Liver (tissue), 9 donors: Measurements from ENCODE around the gene USP46. TPM values are rescaled to one million over a fixed set of nuclear protein-coding genes. Genes with fewer than 3 reads are reported as not detected.

ENCODE experiments used
- DNase-seq: peaks from one replicate; pipeline ENCODE4 v3.0.0-alpha.2; 2017; ENCODE audit warnings: low spot score
- H3K27ac ChIP-seq, 2 donors: one replicate each; pipeline ENCODE4 v1.7.0; 2013; ENCODE audit warnings: inconsistent platforms in 2 of 2, low read length in 2 of 2, control low read depth in 1 of 2, low read depth in 1 of 2, mild to moderate bottlenecking in 1 of 2
- H3K27me3 ChIP-seq, 4 donors: one replicate each; pipeline versions ENCODE4 v1.6.1 to v1.7.0; 2013; ENCODE audit warnings: low read length in 3 of 4, inconsistent platforms in 1 of 4, mild to moderate bottlenecking in 1 of 4, moderate library complexity in 1 of 4; ENCODE audit not compliant: control insufficient read depth in 4 of 4, insufficient read depth in 4 of 4
- H3K36me3 ChIP-seq, 4 donors: one replicate each; pipeline versions ENCODE4 v1.6.1 to v1.7.0; 2013; ENCODE audit warnings: low read length in 3 of 4, mild to moderate bottlenecking in 3 of 4, low read depth in 1 of 4, moderate library complexity in 1 of 4; ENCODE audit not compliant: control insufficient read depth in 4 of 4, insufficient read depth in 3 of 4
- H3K4me1 ChIP-seq, 4 donors: one replicate each; pipeline versions ENCODE4 v1.6.1 to v1.7.0; 2013; ENCODE audit warnings: low read length in 3 of 4, mild to moderate bottlenecking in 3 of 4, moderate library complexity in 1 of 4; ENCODE audit not compliant: control insufficient read depth in 4 of 4, insufficient read depth in 4 of 4
- H3K4me3 ChIP-seq, 3 donors: one replicate each; pipeline versions ENCODE4 v1.6.1 to v1.7.0; 2013; ENCODE audit warnings: low read length in 3 of 3, control low read depth in 1 of 3, low read depth in 1 of 3, mild to moderate bottlenecking in 1 of 3
- H3K9ac ChIP-seq, 2 donors: one replicate each; pipeline ENCODE4 v1.7.0; 2013; ENCODE audit warnings: low read length in 2 of 2, mild to moderate bottlenecking in 2 of 2, moderate library complexity in 2 of 2, control low read depth in 1 of 2, low read depth in 1 of 2
- H3K9me3 ChIP-seq, 4 donors: one replicate each; pipeline versions ENCODE4 v1.6.1 to v1.7.0; 2013; ENCODE audit warnings: low read length in 3 of 4; ENCODE audit not compliant: control insufficient read depth in 4 of 4
- EGR1 ChIP-seq, 2 donors: IDR thresholded peaks; 2 replicates each; pipeline ENCODE4 v1.6.1; 2016 to 2018; ENCODE audit warnings: antibody characterized with exemption in 2 of 2, low read depth in 2 of 2
- FOXA1 ChIP-seq: IDR thresholded peaks from 2 replicates; pipeline ENCODE4 v1.6.1; 2016; ENCODE audit warnings: antibody characterized with exemption
- FOXA2 ChIP-seq: IDR thresholded peaks from 2 replicates; pipeline ENCODE4 v1.6.1; 2016; ENCODE audit warnings: antibody characterized with exemption
- GABPA ChIP-seq, 2 donors: IDR thresholded peaks in 1 of 2; conservative IDR thresholded peaks in 1 of 2; 2 replicates each; pipeline ENCODE4 v1.6.1; 2016; ENCODE audit warnings: antibody characterized with exemption in 2 of 2, mild to moderate bottlenecking in 1 of 2, moderate library complexity in 1 of 2
- HNF4A ChIP-seq, 2 donors: conservative IDR thresholded peaks; 2 replicates each; pipeline ENCODE4 v1.6.1; 2016; ENCODE audit warnings: antibody characterized with exemption in 2 of 2, mild to moderate bottlenecking in 2 of 2
- HNF4G ChIP-seq: IDR thresholded peaks from 2 replicates; pipeline ENCODE4 v1.6.1; 2016; ENCODE audit warnings: antibody characterized with exemption
- JUND ChIP-seq, 2 donors: IDR thresholded peaks; 2 replicates each; pipeline ENCODE4 v1.6.1; 2016; ENCODE audit warnings: antibody characterized with exemption in 2 of 2
- NR2F2 ChIP-seq: IDR thresholded peaks from 2 replicates; pipeline ENCODE4 v1.6.1; 2016; ENCODE audit warnings: antibody characterized with exemption
- RAD21 ChIP-seq, 2 donors: IDR thresholded peaks; 2 replicates each; pipeline ENCODE4 v1.6.1; 2016; ENCODE audit warnings: antibody characterized with exemption in 2 of 2, mild to moderate bottlenecking in 2 of 2
- RXRA ChIP-seq, 2 donors: IDR thresholded peaks; 2 replicates each; pipeline ENCODE4 v1.6.1; 2017 to 2018; ENCODE audit warnings: antibody characterized with exemption in 2 of 2, mild to moderate bottlenecking in 1 of 2
- SP1 ChIP-seq: IDR thresholded peaks from 2 replicates; pipeline ENCODE4 v1.6.1; 2018; ENCODE audit warnings: antibody characterized with exemption, mild to moderate bottlenecking
- TAF1 ChIP-seq: conservative IDR thresholded peaks from 2 replicates; pipeline ENCODE4 v1.6.1; 2016; ENCODE audit warnings: antibody characterized with exemption, mild to moderate bottlenecking
- YY1 ChIP-seq: IDR thresholded peaks from 2 replicates; pipeline ENCODE4 v1.6.1; 2016; ENCODE audit warnings: antibody characterized with exemption, mild to moderate bottlenecking
- WGBS: extraction: QIAGEN DNeasy Blood & Tissue Kit; methylation state at CpG from one replicate; pipeline ENCODE4 v1.1.7; 2013; 5-methylcytosine and 5-hydroxymethylcytosine counted together
- polyA plus RNA-seq, 2 donors: library from polyadenylated mRNA; stranded (reverse) in 1 of 2; unstranded in 1 of 2; fragments of 200-250 nt in 1 of 2; fragments of >200 nt in 1 of 2; fragmentation: Nextera tagmentation in 1 of 2; extraction: Ambion mirVana in 1 of 2; gene quantifications; one replicate each; pipeline versions ENCODE4 v1.2.1 to v1.2.3, GENCODE V29; 2013 to 2015
- total RNA-seq, 2 donors: library from RNA; depleted of rRNA; stranded (reverse); fragments of >200 nt; gene quantifications; one replicate each; pipeline ENCODE4 v1.2.3, GENCODE V29; 2014
- TF ChIP-seq, protein P1 (sequence below): IDR thresholded peaks from 2 replicates; pipeline ENCODE4 v1.6.1; 2016; ENCODE audit warnings: antibody characterized with exemption
- TF ChIP-seq, protein P2 (sequence below): IDR thresholded peaks from 2 replicates; pipeline ENCODE4 v1.6.1; 2016; ENCODE audit warnings: antibody characterized with exemption
- TF ChIP-seq, protein P3 (sequence below): IDR thresholded peaks from 2 replicates; pipeline ENCODE4 v1.6.1; 2016; ENCODE audit warnings: antibody characterized with exemption, mild to moderate bottlenecking
- TF ChIP-seq, protein P4 (sequence below): IDR thresholded peaks from 2 replicates; pipeline ENCODE4 v1.6.1; 2016; ENCODE audit warnings: antibody characterized with exemption
- TF ChIP-seq, protein P5 (sequence below): fragments of 150-350 bp; IDR thresholded peaks from 2 replicates; pipeline ENCODE4 v1.5.1; 2017; ENCODE audit warnings: improper control_type of control experiment, low read depth, low read length; ENCODE audit not compliant: missing input control
- donor health status: healthy.
- donor health status: healthy.
- donor health status: healthy.
- donor health status: healthy.
- donor health status: healthy.

Gene USP46
- total and polyA plus RNA-seq, 4 donors: 2.3 to 5.5 (median 3.9) TPM

DNA sequence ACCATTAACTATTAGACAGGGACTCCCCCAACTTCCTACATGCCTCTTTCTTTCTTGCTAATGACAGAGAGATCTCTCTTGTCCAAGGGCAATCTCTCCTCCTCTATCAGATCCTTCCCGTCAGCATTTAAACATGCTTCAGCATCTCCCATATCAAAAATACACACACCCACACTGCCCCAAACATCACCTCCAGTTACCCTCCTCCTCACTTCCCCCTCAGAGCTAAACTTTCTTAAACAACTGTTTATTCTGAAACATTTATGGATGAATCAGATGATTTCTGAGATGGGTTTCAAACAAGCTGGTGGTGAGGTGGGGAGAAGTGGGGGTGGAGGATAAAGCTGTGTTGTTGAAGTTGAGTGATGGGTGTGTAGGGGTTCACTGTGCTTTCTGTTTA, 23.5 kb downstream of the USP46 start:
- no peaks in the 10 kb centered on the region for H3K27me3 ChIP-seq
- H3K9ac ChIP-seq: no peak overlapping the region
- no peaks in the 10 kb centered on the region for H3K36me3 ChIP-seq
- TF ChIP-seq, protein P1, sequence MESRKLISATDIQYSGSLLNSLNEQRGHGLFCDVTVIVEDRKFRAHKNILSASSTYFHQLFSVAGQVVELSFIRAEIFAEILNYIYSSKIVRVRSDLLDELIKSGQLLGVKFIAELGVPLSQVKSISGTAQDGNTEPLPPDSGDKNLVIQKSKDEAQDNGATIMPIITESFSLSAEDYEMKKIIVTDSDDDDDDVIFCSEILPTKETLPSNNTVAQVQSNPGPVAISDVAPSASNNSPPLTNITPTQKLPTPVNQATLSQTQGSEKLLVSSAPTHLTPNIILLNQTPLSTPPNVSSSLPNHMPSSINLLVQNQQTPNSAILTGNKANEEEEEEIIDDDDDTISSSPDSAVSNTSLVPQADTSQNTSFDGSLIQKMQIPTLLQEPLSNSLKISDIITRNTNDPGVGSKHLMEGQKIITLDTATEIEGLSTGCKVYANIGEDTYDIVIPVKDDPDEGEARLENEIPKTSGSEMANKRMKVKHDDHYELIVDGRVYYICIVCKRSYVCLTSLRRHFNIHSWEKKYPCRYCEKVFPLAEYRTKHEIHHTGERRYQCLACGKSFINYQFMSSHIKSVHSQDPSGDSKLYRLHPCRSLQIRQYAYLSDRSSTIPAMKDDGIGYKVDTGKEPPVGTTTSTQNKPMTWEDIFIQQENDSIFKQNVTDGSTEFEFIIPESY: no peak
- TF ChIP-seq, protein P2, sequence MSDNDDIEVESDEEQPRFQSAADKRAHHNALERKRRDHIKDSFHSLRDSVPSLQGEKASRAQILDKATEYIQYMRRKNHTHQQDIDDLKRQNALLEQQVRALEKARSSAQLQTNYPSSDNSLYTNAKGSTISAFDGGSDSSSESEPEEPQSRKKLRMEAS: no peak
- TF ChIP-seq FOXA2: no peak
- 85% methylated on average over 1 of the region's 1 CpG for WGBS
- H3K27ac ChIP-seq: no peak overlapping the region
- peaks cover 0 to 11% (median 5%) of the 10 kb centered on the region in 4 donors for H3K4me1 ChIP-seq
- DNase-seq: no peak
- no peaks in the 10 kb centered on the region for H3K9me3 ChIP-seq
- no peak overlapping the region for H3K4me3 ChIP-seq

DNA sequence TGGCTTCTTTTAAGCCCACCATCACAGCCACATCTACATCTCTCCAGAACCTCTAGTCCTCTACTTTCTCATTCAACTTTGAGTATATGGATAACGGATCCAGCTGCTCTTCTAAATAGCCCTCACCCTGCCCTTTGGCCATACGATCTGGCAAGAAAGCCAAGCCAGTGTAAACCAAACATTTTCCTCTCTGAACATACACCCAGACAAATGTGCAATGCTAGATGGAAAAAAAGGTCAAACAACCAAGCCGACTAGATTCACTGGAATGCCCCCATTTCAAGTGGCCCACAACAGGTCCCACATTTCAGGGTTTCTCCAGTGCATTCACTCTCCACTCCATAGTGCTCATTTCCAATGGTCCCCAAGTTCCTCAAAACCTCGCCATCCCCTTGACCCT, 24.0 kb downstream of the USP46 start:
- 42% methylated on average over 4 of the region's 4 CpGs for WGBS
- DNase-seq: no peak

More for the DNA sequence above, 24.0 kb downstream of the USP46 start:
- Histone ChIP-seq H3K9me3 (no peaks in the 10 kb centered on the region), H3K27ac (no peak overlapping the region), H3K36me3 (no peaks in the 10 kb centered on the region), H3K27me3 (no peaks in the 10 kb centered on the region), H3K4me3 (no peak overlapping the region), H3K9ac (no peak overlapping the region), H3K4me1 (peaks cover 0 to 11% (median 5%) of the 10 kb centered on the region in 4 donors)
- TF ChIP-seq HNF4G (no peak), EGR1 (IDR thresholded peaks at IDR 0.05; ENCODE audit: low read depth in 2 of 2) (peak in 1 of 2 donors; percentile 78), HNF4A (conservative IDR thresholded peaks at IDR 0.05) (peak; percentile 69 to 80), NR2F2 (peak; percentile 78), YY1 (peak; percentile 70), TAF1 (no peak), RXRA (IDR thresholded peaks at IDR 0.05) (peak; percentile 29 to 82), GABPA (IDR thresholded peaks at IDR 0.05 in 1 of 2, conservative IDR thresholded peaks at IDR 0.05 in 1 of 2) (no peak), JUND (IDR thresholded peaks at IDR 0.05) (no peak), FOXA1 (no peak), SP1 (peak; percentile 69), RAD21 (IDR thresholded peaks at IDR 0.05) (peak; percentile 19 to 41), FOXA2 (peak; percentile 14)
- TF ChIP-seq, protein P3, sequence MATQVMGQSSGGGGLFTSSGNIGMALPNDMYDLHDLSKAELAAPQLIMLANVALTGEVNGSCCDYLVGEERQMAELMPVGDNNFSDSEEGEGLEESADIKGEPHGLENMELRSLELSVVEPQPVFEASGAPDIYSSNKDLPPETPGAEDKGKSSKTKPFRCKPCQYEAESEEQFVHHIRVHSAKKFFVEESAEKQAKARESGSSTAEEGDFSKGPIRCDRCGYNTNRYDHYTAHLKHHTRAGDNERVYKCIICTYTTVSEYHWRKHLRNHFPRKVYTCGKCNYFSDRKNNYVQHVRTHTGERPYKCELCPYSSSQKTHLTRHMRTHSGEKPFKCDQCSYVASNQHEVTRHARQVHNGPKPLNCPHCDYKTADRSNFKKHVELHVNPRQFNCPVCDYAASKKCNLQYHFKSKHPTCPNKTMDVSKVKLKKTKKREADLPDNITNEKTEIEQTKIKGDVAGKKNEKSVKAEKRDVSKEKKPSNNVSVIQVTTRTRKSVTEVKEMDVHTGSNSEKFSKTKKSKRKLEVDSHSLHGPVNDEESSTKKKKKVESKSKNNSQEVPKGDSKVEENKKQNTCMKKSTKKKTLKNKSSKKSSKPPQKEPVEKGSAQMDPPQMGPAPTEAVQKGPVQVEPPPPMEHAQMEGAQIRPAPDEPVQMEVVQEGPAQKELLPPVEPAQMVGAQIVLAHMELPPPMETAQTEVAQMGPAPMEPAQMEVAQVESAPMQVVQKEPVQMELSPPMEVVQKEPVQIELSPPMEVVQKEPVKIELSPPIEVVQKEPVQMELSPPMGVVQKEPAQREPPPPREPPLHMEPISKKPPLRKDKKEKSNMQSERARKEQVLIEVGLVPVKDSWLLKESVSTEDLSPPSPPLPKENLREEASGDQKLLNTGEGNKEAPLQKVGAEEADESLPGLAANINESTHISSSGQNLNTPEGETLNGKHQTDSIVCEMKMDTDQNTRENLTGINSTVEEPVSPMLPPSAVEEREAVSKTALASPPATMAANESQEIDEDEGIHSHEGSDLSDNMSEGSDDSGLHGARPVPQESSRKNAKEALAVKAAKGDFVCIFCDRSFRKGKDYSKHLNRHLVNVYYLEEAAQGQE: peak; percentile 35
- TF ChIP-seq, protein P4, sequence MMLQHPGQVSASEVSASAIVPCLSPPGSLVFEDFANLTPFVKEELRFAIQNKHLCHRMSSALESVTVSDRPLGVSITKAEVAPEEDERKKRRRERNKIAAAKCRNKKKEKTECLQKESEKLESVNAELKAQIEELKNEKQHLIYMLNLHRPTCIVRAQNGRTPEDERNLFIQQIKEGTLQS: no peak
- TF ChIP-seq, protein P2: no peak
- TF ChIP-seq, protein P5, sequence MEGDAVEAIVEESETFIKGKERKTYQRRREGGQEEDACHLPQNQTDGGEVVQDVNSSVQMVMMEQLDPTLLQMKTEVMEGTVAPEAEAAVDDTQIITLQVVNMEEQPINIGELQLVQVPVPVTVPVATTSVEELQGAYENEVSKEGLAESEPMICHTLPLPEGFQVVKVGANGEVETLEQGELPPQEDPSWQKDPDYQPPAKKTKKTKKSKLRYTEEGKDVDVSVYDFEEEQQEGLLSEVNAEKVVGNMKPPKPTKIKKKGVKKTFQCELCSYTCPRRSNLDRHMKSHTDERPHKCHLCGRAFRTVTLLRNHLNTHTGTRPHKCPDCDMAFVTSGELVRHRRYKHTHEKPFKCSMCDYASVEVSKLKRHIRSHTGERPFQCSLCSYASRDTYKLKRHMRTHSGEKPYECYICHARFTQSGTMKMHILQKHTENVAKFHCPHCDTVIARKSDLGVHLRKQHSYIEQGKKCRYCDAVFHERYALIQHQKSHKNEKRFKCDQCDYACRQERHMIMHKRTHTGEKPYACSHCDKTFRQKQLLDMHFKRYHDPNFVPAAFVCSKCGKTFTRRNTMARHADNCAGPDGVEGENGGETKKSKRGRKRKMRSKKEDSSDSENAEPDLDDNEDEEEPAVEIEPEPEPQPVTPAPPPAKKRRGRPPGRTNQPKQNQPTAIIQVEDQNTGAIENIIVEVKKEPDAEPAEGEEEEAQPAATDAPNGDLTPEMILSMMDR: no peak
- TF ChIP-seq, protein P1: peak; percentile 72
